GM12878 (cell line): ENCODE measurements around the gene ZNF568. TPM values are rescaled to one million over a fixed set of nuclear protein-coding genes. Genes with fewer than 3 reads are reported as not detected.

Experiments
- ATAC-seq: fragments of 200-7000 bp; cut with Tn5 transposase; 3 replicates; pipeline ENCODE4 v1.9.1; 2020; ENCODE audit warnings: mild to moderate bottlenecking, moderate library complexity
- BruUV-seq: library from RNA; stranded (reverse); fragments of 400-500 nt; replicated peaks from 2 replicates; lab custom pipeline; 2021; lab: Mats Ljungman, UMichigan
- CTCF ChIA-PET: fragments of 300-600 bp; sonication (Branson Sonifier 250); formaldehyde crosslinking; extraction: SDS; loops from one replicate; lab custom pipeline; 2021; ENCODE audit warnings: inconsistent platforms; lab: Yijun Ruan, JAX
- POLR2A ChIA-PET: fragments of 350-600 bp; formaldehyde crosslinking; extraction: SDS; loops from one replicate; lab custom pipeline; 2021; ENCODE audit warnings: inconsistent platforms; lab: Charles Lee
- RAD21 ChIA-PET: fragments of 300-600 bp; sonication (Branson Sonifier 250); formaldehyde crosslinking; loops from one replicate; lab custom pipeline; 2023; ENCODE audit warnings: antibody characterized with exemption; ENCODE audit not compliant: unreplicated experiment; lab: Charles Lee
- SMC1A ChIA-PET: fragments of 300-600 bp; sonication (Branson Sonifier 250); formaldehyde crosslinking; loops from one replicate; lab custom pipeline; 2023; ENCODE audit not compliant: unreplicated experiment, uncharacterized antibody; lab: Charles Lee
- DNase-seq: peaks from one replicate; pipeline ENCODE4 v3.0.0-alpha.2; 2011; ENCODE audit warnings: low read depth, low spot score
- FAIRE-seq: peaks from 3 replicates; lab custom pipeline; 2011; peaks lifted over from hg19 to GRCh38; lab: Jason Lieb, UNC
- H2AFZ ChIP-seq: 2 replicates; pipeline ENCODE4 v1.6.0; 2011; ENCODE audit warnings: low read depth, low read length, control low read depth; ENCODE audit not compliant: control insufficient read depth
- H3K27ac ChIP-seq: 2 replicates; pipeline ENCODE4 v1.5.1; 2011; ENCODE audit warnings: control low read depth; ENCODE audit not compliant: control insufficient read depth, insufficient read depth
- H3K27me3 ChIP-seq, 2 experiments: replicated peaks in 1 of 2; 2 replicates each; pipeline versions ENCODE4 v1.6.0 to v1.6.1; 2011; ENCODE audit warnings: low read length in 1 of 2; ENCODE audit not compliant: control insufficient read depth in 2 of 2, insufficient read depth in 2 of 2
- H3K36me3 ChIP-seq, 2 experiments: 2 replicates each; pipeline ENCODE4 v1.5.1; 2011; ENCODE audit warnings: low read length in 1 of 2; ENCODE audit not compliant: control insufficient read depth in 2 of 2, insufficient read depth in 2 of 2
- H3K4me1 ChIP-seq: 2 replicates; pipeline ENCODE4 v1.6.1; 2011; ENCODE audit warnings: mild to moderate bottlenecking, low read length, moderate library complexity, mixed read lengths; ENCODE audit not compliant: control insufficient read depth, insufficient read depth
- H3K4me2 ChIP-seq: 2 replicates; pipeline ENCODE4 v1.6.0; 2011; ENCODE audit warnings: control low read depth; ENCODE audit not compliant: control insufficient read depth, insufficient read depth
- H3K4me3 ChIP-seq: fragments of 200-600 bp; sonication (generic); 2 replicates; pipeline ENCODE4 v1.5.1; 2016
- H3K79me2 ChIP-seq: 2 replicates; pipeline ENCODE4 v1.6.0; 2011; ENCODE audit warnings: low read length; ENCODE audit not compliant: control insufficient read depth, insufficient read depth
- H3K9ac ChIP-seq: 2 replicates; pipeline ENCODE4 v1.8.0; 2011; ENCODE audit warnings: low read length, control low read depth, mixed read lengths; ENCODE audit not compliant: control insufficient read depth, insufficient read depth
- H3K9me3 ChIP-seq: replicated peaks from 3 replicates; pipeline ENCODE4 v1.5.1; 2011; ENCODE audit warnings: mild to moderate bottlenecking, low read length; ENCODE audit not compliant: control insufficient read depth, insufficient read depth
- H4K20me1 ChIP-seq: 2 replicates; pipeline ENCODE4 v1.6.0; 2011; ENCODE audit not compliant: control insufficient read depth, insufficient read depth
- HDGF ChIP-seq: fragments of 450-650 bp; IDR thresholded peaks from 2 replicates; pipeline ENCODE4 v1.6.1; 2016; ENCODE audit warnings: antibody characterized with exemption
- IRF5 ChIP-seq: fragments of 450-650 bp; IDR thresholded peaks from 2 replicates; pipeline ENCODE4 v1.6.1; 2017; ENCODE audit warnings: borderline replicate concordance
- KAT2A ChIP-seq: conservative IDR thresholded peaks from 2 replicates; pipeline ENCODE4 v1.6.1; 2011; ENCODE audit warnings: low read depth, low read length; ENCODE audit not compliant: control insufficient read depth
- NR2C2 ChIP-seq: IDR thresholded peaks from 2 replicates; pipeline ENCODE4 v1.6.1; 2011; ENCODE audit warnings: borderline replicate concordance, low read depth; ENCODE audit not compliant: control insufficient read depth, insufficient read length
- SMAD5 ChIP-seq: IDR thresholded peaks from 2 replicates; pipeline ENCODE4 v1.6.1; 2016; ENCODE audit warnings: antibody characterized with exemption, low read depth
- TBL1XR1 ChIP-seq: IDR thresholded peaks from 2 replicates; pipeline ENCODE4 v1.6.1; 2012; ENCODE audit warnings: low read depth, low read length, improper control_type of control experiment
- WRNIP1 ChIP-seq: IDR thresholded peaks from 2 replicates; pipeline ENCODE4 v1.6.1; 2011; ENCODE audit warnings: low read depth, low read length, improper control_type of control experiment, borderline replicate concordance
- WGBS: methylation state at CpG from one replicate; pipeline ENCODE4 v1.1.6; 2016; ENCODE audit warnings: low lambda C conversion rate; ENCODE audit not compliant: insufficient replicate concordance, insufficient coverage; ENCODE audit errors: missing lambda C conversion rate; 5-methylcytosine and 5-hydroxymethylcytosine counted together
- in situ Hi-C: fragments of 300-500 bp; cut with MboI; formaldehyde crosslinking; loops from 9 replicates; pipeline ENCODE4 v1.14.3; 2018; ENCODE audit warnings: mixed read lengths
- intact Hi-C: fragments of 100-400 bp; cut with micrococcal nuclease; formaldehyde crosslinking; loops from one replicate; pipeline ENCODE4 v1.14.2; 2022; ENCODE audit not compliant: unreplicated experiment
- polyA plus RNA-seq, 11 experiments: library from polyadenylated mRNA; depleted of rRNA in 4 of 11; unstranded in 6 of 11; stranded (reverse) in 5 of 11; fragments of >200 nt; fragmentation: Nextera tagmentation in 4 of 11; fragmentation: Illumina TruSeq in 1 of 11; extraction: Ambion mirVana in 4 of 11; extraction: Trizol in 1 of 11; gene quantifications; 1 replicate in 1 of 11; 2 replicates in 10 of 11; pipeline versions ENCODE4 v1.2.1 to v1.2.3, GENCODE V29; 2011 to 2016; ENCODE audit warnings: inconsistent platforms in 2 of 11, missing spikeins in 2 of 11, low read depth in 1 of 11
- total RNA-seq, 4 experiments: library from RNA; depleted of rRNA in 3 of 4; stranded (reverse); fragments of >200 nt in 3 of 4; fragmentation: Illumina TruSeq in 1 of 4; extraction: Trizol in 1 of 4; gene quantifications; 2 replicates each; pipeline versions ENCODE4 v1.2.1 to v1.2.3, GENCODE V29; 2013 to 2021
- TF ChIP-seq, protein P1 (sequence below): IDR thresholded peaks from 2 replicates; pipeline ENCODE4 v1.6.1; 2012; ENCODE audit warnings: mild to moderate bottlenecking, low read depth, low read length
- TF ChIP-seq, protein P2 (sequence below): fragments of 450-650 bp; IDR thresholded peaks from 2 replicates; pipeline ENCODE4 v1.6.1; 2017; ENCODE audit warnings: mild to moderate bottlenecking, low read depth, inconsistent platforms; ENCODE audit not compliant: poor library complexity, severe bottlenecking

ZNF568 gene
- total and polyA plus RNA-seq, 10 of the 15 experiments (the other 5 are each of a cell fraction or from before 2014, with no cell fraction given), result 0.16 to 0.77 (median 0.27) TPM

- TF ChIP-seq, protein P1, sequence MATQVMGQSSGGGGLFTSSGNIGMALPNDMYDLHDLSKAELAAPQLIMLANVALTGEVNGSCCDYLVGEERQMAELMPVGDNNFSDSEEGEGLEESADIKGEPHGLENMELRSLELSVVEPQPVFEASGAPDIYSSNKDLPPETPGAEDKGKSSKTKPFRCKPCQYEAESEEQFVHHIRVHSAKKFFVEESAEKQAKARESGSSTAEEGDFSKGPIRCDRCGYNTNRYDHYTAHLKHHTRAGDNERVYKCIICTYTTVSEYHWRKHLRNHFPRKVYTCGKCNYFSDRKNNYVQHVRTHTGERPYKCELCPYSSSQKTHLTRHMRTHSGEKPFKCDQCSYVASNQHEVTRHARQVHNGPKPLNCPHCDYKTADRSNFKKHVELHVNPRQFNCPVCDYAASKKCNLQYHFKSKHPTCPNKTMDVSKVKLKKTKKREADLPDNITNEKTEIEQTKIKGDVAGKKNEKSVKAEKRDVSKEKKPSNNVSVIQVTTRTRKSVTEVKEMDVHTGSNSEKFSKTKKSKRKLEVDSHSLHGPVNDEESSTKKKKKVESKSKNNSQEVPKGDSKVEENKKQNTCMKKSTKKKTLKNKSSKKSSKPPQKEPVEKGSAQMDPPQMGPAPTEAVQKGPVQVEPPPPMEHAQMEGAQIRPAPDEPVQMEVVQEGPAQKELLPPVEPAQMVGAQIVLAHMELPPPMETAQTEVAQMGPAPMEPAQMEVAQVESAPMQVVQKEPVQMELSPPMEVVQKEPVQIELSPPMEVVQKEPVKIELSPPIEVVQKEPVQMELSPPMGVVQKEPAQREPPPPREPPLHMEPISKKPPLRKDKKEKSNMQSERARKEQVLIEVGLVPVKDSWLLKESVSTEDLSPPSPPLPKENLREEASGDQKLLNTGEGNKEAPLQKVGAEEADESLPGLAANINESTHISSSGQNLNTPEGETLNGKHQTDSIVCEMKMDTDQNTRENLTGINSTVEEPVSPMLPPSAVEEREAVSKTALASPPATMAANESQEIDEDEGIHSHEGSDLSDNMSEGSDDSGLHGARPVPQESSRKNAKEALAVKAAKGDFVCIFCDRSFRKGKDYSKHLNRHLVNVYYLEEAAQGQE, result no peak
- TF ChIP-seq NR2C2 (no peak), SMAD5 (no peak), TBL1XR1 (no peak), HDGF (no peak)
- TF ChIP-seq, all 136 proteins: peak for 0
Observed at GRCh38 chr19:36894849-36895383, 21.2 kb upstream of the ZNF568 start (continued).

GRCh38 chr19:36898422-36898821 is 17.7 kb upstream of the ZNF568 start:
- no peaks in the 10 kb centered on the region for H4K20me1 ChIP-seq
- no peaks in the 10 kb centered on the region for H3K36me3 ChIP-seq
- no peak for FAIRE-seq
- ChIA-PET RAD21 (no interaction called here), POLR2A (no interaction called here), CTCF (no interaction called here), SMC1A (no interaction called here)
- no peak for DNase-seq
- intact Hi-C loops (no loop called here), in situ Hi-C loops (no loop called here)
- no peaks in the 10 kb centered on the region for H3K4me1 ChIP-seq
- no peak overlapping the region for H3K4me3 ChIP-seq
- no peaks in the 10 kb centered on the region for H3K27me3 ChIP-seq
- peaks cover 8% of the 10 kb centered on the region; the same call in 2 of the 3 replicates for H3K9me3 ChIP-seq
- H2AFZ ChIP-seq, result no peak overlapping the region
- no TSS peak for BruUV-seq
- 97% methylated on average over 4 of the region's 4 CpGs for WGBS
- H3K9ac ChIP-seq, result no peak overlapping the region
- H3K4me2 ChIP-seq, result no peak overlapping the region
- H3K79me2 ChIP-seq, result no peaks in the 10 kb centered on the region
- H3K27ac ChIP-seq, result no peak overlapping the region
- ATAC-seq, result no peak
- TF ChIP-seq KAT2A (no peak), IRF5 (no peak), WRNIP1 (no peak)
- TF ChIP-seq, protein P1, result no peak
- TF ChIP-seq, protein P2, sequence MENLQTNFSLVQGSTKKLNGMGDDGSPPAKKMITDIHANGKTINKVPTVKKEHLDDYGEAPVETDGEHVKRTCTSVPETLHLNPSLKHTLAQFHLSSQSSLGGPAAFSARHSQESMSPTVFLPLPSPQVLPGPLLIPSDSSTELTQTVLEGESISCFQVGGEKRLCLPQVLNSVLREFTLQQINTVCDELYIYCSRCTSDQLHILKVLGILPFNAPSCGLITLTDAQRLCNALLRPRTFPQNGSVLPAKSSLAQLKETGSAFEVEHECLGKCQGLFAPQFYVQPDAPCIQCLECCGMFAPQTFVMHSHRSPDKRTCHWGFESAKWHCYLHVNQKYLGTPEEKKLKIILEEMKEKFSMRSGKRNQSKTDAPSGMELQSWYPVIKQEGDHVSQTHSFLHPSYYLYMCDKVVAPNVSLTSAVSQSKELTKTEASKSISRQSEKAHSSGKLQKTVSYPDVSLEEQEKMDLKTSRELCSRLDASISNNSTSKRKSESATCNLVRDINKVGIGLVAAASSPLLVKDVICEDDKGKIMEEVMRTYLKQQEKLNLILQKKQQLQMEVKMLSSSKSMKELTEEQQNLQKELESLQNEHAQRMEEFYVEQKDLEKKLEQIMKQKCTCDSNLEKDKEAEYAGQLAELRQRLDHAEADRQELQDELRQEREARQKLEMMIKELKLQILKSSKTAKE, result no peak
